Loucy (cell line): ENCODE results near the gene PCED1B.

Experiments
- H2AFZ ChIP-seq: fragments of 200-600 bp; sonication (generic); 2 replicates; pipeline ENCODE4 v1.6.0; 2016; ENCODE audit warnings: antibody characterized with exemption, mild to moderate bottlenecking, low read length, moderate library complexity
- H3F3A ChIP-seq: fragments of 200-600 bp; 2 replicates; pipeline ENCODE4 v1.6.0; 2016; ENCODE audit warnings: antibody characterized with exemption, low read depth, mild to moderate bottlenecking
- H3K27me3 ChIP-seq: fragments of 200-600 bp; sonication (generic); 2 replicates; pipeline ENCODE4 v1.6.1; 2014; ENCODE audit warnings: low read length, mild to moderate bottlenecking; ENCODE audit not compliant: insufficient read depth, poor library complexity, severe bottlenecking
- H3K36me3 ChIP-seq: fragments of 200-600 bp; sonication (generic); 2 replicates; pipeline ENCODE4 v1.6.1; 2016; ENCODE audit warnings: low read length; ENCODE audit not compliant: insufficient read depth
- H3K4me1 ChIP-seq: fragments of 200-600 bp; sonication (generic); 2 replicates; pipeline ENCODE4 v1.5.1; 2014; ENCODE audit warnings: low read length, mild to moderate bottlenecking; ENCODE audit not compliant: insufficient read depth, poor library complexity, severe bottlenecking
- H3K4me2 ChIP-seq: fragments of 200-600 bp; sonication (generic); 2 replicates; pipeline ENCODE4 v1.6.0; 2014; ENCODE audit warnings: antibody characterized with exemption, low read length, low read depth, mild to moderate bottlenecking; ENCODE audit not compliant: poor library complexity, severe bottlenecking
- H3K4me3 ChIP-seq: fragments of 200-600 bp; sonication (generic); 2 replicates; pipeline ENCODE4 v1.5.1; 2014; ENCODE audit warnings: low read length, mild to moderate bottlenecking, mixed read lengths; ENCODE audit not compliant: poor library complexity, severe bottlenecking
- H3K79me2 ChIP-seq: fragments of 200-600 bp; sonication (generic); 2 replicates; pipeline ENCODE4 v1.6.1; 2014; ENCODE audit warnings: low read length; ENCODE audit not compliant: insufficient read depth
- H3K9ac ChIP-seq: fragments of 200-600 bp; sonication (generic); 2 replicates; pipeline ENCODE4 v1.6.0; 2014; ENCODE audit warnings: mild to moderate bottlenecking, low read depth, low read length, moderate library complexity; ENCODE audit not compliant: poor library complexity, severe bottlenecking
- H3K9me2 ChIP-seq: fragments of 200-600 bp; sonication (generic); replicated peaks from 2 replicates; pipeline ENCODE4 v1.6.1; 2016; ENCODE audit warnings: low read depth, low read length, mixed read lengths
- H3K9me3 ChIP-seq: fragments of 200-600 bp; sonication (generic); 2 replicates; pipeline ENCODE4 v1.6.1; 2014; ENCODE audit warnings: mild to moderate bottlenecking, antibody characterized with exemption, low read length, low read depth; ENCODE audit not compliant: insufficient read depth
- H4K20me1 ChIP-seq: fragments of 200-600 bp; sonication (generic); 2 replicates; pipeline ENCODE4 v1.6.0; 2014; ENCODE audit warnings: antibody characterized with exemption, low read length, mild to moderate bottlenecking; ENCODE audit not compliant: insufficient read depth, poor library complexity, severe bottlenecking
- EZH2phosphoT487 ChIP-seq: fragments of 200-600 bp; IDR thresholded peaks from 2 replicates; pipeline ENCODE4 v1.6.1; 2018; ENCODE audit warnings: antibody characterized with exemption, mild to moderate bottlenecking, moderate library complexity, borderline replicate concordance
- TF ChIP-seq, protein P1 (sequence below): fragments of 200-600 bp; sonication (generic); conservative IDR thresholded peaks from 2 replicates; pipeline ENCODE4 v1.5.1; 2014; ENCODE audit warnings: mild to moderate bottlenecking, antibody characterized with exemption, low read length

The PCED1B gene

DNA sequence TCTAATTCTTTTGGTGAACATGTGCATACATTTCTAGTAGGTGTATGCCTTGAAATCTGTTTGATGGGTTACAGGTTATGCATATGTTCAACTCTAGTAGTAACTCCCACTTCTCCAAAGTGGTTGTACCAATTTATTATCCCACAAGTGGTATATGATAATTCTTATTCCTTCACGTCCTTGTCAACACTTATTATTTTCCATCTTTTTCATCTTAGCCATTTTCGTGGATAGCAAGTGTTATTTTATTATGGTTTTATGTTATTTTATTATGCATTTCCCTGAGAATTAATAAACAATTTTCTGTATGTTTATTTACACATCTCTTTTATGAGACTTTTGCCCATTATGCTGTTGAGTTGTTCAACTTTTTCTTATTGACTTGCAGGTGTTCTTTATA is 11.6 kb downstream of the PCED1B start:
- Histone ChIP-seq H3K9ac (no peak overlapping the region), H3K9me3 (no peaks in the 10 kb centered on the region), H3K27me3 (no peaks in the 10 kb centered on the region), H3K36me3 (no peaks in the 10 kb centered on the region; the same call in 1 of the 2 replicates), H3F3A (no peaks in the 10 kb centered on the region), H2AFZ (no peak overlapping the region), H3K4me1 (peaks cover 22% of the 10 kb centered on the region), H4K20me1 (no peaks in the 10 kb centered on the region), H3K9me2 (no peaks in the 10 kb centered on the region), H3K4me3 (no peak overlapping the region), H3K4me2 (no peak overlapping the region), H3K79me2 (no peaks in the 10 kb centered on the region)
- TF ChIP-seq EZH2phosphoT487, result no peak
- TF ChIP-seq, protein P1, sequence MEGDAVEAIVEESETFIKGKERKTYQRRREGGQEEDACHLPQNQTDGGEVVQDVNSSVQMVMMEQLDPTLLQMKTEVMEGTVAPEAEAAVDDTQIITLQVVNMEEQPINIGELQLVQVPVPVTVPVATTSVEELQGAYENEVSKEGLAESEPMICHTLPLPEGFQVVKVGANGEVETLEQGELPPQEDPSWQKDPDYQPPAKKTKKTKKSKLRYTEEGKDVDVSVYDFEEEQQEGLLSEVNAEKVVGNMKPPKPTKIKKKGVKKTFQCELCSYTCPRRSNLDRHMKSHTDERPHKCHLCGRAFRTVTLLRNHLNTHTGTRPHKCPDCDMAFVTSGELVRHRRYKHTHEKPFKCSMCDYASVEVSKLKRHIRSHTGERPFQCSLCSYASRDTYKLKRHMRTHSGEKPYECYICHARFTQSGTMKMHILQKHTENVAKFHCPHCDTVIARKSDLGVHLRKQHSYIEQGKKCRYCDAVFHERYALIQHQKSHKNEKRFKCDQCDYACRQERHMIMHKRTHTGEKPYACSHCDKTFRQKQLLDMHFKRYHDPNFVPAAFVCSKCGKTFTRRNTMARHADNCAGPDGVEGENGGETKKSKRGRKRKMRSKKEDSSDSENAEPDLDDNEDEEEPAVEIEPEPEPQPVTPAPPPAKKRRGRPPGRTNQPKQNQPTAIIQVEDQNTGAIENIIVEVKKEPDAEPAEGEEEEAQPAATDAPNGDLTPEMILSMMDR, result no peak

- TF ChIP-seq, protein P1, result no peak
- no peak for TF ChIP-seq EZH2phosphoT487
- H3K4me3 ChIP-seq, result no peak overlapping the region
- H3F3A ChIP-seq, result no peaks in the 10 kb centered on the region
- no peak overlapping the region for H3K4me2 ChIP-seq
- H3K9me3 ChIP-seq, result no peaks in the 10 kb centered on the region
- no peaks in the 10 kb centered on the region for H3K9me2 ChIP-seq
- no peaks in the 10 kb centered on the region for H3K27me3 ChIP-seq
- H4K20me1 ChIP-seq, result no peaks in the 10 kb centered on the region
- no peaks in the 10 kb centered on the region for H3K36me3 ChIP-seq
- H3K4me1 ChIP-seq, result peaks cover 7% of the 10 kb centered on the region
- H2AFZ ChIP-seq, result no peak overlapping the region
- H3K79me2 ChIP-seq, result no peaks in the 10 kb centered on the region
- no peak overlapping the region for H3K9ac ChIP-seq
Measured at GRCh38 chr12:47094804-47095203, 15.4 kb downstream of the PCED1B start.

DNA sequence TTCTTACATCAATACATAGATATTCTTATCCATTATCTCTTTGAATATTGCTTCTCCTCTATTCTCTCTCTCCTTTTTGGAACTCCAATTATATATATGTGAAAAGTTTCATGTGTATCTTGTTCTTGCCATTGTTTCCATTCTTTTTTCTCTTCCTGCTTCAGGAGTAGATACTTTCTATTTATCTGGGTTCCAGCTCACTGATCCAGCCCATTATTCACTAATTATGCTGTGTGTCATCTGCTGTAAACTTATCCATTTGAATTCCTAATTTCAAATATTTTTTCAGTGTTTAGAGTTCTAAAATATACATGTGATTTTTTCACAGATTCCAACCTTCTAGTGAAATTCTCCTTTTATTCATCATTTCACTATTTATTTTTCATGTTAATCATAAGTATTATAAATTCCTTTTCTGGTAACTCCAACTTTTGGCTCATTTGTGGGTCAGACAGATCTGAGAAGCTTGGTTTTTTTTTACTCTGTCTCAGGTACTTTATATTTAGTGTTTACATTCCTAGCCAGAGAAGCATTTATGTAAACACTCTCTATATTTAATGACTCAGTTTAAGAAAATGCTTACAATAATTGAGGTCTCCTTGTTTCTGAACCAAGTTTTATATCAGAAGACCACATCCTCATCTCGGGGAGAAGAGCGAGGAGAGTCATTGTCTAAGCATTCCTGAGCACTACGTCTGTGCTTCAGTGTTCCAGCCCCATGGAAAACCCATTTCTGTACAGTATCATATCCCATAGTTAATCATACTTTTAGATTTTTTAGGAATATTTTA is 16.2 kb downstream of the PCED1B start:
- Histone ChIP-seq H3K9me2 (no peaks in the 10 kb centered on the region), H3K79me2 (no peaks in the 10 kb centered on the region), H3K9me3 (no peaks in the 10 kb centered on the region), H3K9ac (no peak overlapping the region), H3K4me3 (no peak overlapping the region), H3K27me3 (no peaks in the 10 kb centered on the region), H3K4me2 (no peak overlapping the region), H4K20me1 (no peaks in the 10 kb centered on the region), H3K36me3 (no peaks in the 10 kb centered on the region), H3F3A (no peaks in the 10 kb centered on the region), H2AFZ (no peak overlapping the region), H3K4me1 (peaks cover 7% of the 10 kb centered on the region)
- TF ChIP-seq EZH2phosphoT487, result no peak
- TF ChIP-seq, protein P1, result no peak
